WI38 (cell line): ENCODE measurements around the gene TMEM100.

Source experiments
- H3K4me3 ChIP-seq: 2 replicates; pipeline ENCODE4 v1.5.1; 2011; ENCODE audit warnings: low read depth, mild to moderate bottlenecking, control low read depth, low read length
- TF ChIP-seq, protein P1 (sequence below): IDR thresholded peaks from 2 replicates; pipeline ENCODE4 v1.5.1; 2012; ENCODE audit warnings: low read depth, mild to moderate bottlenecking, control low read depth, low read length

TMEM100 gene

DNA sequence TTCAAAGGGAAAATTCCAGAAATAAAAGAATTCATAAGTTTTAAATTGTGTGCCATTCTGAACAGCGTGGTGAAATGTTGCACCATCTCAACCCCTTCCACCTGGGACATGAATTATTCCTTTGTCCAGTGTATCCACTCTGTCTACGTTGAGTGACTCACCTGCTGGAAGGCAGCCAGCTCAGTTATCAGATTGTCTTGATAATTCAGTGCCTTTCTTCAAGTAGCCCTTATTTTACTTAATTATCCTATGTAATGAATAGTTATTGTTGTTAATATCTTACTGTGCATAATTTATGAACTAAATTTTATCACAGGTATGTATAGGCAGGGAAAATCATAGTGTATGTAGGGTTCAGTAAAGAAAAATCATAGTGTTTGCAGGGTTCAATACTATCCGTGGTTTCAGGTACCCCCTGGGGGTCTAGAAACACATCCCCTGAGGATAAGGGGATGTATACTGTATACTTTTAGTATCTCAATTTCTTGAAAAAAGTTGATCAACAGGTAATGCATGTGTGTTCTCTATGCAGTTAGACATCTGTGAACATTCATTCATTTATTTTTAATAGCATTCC, 20.5 kb upstream of the TMEM100 start:
- H3K4me3 ChIP-seq, result no peak overlapping the region
- TF ChIP-seq, protein P1, sequence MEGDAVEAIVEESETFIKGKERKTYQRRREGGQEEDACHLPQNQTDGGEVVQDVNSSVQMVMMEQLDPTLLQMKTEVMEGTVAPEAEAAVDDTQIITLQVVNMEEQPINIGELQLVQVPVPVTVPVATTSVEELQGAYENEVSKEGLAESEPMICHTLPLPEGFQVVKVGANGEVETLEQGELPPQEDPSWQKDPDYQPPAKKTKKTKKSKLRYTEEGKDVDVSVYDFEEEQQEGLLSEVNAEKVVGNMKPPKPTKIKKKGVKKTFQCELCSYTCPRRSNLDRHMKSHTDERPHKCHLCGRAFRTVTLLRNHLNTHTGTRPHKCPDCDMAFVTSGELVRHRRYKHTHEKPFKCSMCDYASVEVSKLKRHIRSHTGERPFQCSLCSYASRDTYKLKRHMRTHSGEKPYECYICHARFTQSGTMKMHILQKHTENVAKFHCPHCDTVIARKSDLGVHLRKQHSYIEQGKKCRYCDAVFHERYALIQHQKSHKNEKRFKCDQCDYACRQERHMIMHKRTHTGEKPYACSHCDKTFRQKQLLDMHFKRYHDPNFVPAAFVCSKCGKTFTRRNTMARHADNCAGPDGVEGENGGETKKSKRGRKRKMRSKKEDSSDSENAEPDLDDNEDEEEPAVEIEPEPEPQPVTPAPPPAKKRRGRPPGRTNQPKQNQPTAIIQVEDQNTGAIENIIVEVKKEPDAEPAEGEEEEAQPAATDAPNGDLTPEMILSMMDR, result no peak

DNA sequence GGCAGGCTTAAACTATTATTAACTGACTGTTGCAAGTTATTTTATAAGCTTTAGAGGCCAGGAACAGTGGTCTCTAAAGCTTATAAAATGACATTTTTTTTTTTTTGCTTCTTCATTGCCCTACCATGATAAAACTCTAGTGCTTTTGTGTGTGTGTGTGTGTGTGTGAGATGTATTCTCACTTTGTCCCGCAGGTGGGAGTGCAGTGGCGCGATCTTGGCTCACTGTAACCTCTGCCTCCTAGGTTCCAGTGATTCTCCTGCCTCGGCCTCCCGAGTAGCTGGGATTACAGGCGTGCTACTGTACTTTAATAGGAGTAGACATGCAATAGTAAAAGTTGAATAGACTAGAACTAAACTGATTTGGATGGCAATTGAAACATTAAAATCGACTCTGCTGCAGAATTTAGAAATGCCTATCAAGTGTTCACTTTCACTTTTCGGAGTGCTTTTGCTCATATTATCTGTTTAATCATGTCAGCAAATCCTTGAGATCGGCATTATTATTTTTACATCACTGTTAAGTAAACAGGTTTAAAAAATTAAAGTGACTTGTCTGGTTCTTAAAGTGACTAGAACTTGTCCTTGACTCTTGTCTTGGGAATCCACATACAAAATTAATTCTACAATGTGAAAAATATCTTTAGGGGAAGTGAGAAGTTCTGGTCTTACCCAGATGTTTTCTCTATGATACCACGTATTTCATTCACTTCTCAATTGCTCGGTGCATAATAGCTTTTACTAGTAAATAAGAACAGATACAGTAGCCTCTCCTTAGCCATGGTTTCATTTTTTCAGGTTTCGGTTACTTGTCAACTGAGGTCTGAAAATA, 19.8 kb upstream of the TMEM100 start:
- H3K4me3 ChIP-seq, result no peak overlapping the region

DNA sequence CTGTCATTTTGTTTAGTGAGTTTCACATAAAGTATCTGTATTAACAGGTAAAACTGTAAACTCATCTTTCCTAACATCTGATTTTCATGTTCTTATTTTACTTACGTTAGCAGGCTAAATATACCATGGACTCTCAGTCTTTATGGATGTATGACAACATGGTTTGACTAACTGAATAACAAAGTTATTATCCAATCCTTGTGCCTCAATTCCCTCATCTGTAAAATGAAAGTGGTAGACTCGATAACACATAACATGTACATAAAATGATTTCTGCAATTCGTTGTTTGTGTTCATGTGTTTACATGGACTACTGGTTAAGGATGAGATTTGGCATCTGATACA, 18.7 kb upstream of the TMEM100 start:
- H3K4me3 ChIP-seq, result no peak overlapping the region
- TF ChIP-seq, protein P1, result no peak

More for the DNA sequence above, 19.8 kb upstream of the TMEM100 start:
- TF ChIP-seq, protein P1, result no peak

DNA sequence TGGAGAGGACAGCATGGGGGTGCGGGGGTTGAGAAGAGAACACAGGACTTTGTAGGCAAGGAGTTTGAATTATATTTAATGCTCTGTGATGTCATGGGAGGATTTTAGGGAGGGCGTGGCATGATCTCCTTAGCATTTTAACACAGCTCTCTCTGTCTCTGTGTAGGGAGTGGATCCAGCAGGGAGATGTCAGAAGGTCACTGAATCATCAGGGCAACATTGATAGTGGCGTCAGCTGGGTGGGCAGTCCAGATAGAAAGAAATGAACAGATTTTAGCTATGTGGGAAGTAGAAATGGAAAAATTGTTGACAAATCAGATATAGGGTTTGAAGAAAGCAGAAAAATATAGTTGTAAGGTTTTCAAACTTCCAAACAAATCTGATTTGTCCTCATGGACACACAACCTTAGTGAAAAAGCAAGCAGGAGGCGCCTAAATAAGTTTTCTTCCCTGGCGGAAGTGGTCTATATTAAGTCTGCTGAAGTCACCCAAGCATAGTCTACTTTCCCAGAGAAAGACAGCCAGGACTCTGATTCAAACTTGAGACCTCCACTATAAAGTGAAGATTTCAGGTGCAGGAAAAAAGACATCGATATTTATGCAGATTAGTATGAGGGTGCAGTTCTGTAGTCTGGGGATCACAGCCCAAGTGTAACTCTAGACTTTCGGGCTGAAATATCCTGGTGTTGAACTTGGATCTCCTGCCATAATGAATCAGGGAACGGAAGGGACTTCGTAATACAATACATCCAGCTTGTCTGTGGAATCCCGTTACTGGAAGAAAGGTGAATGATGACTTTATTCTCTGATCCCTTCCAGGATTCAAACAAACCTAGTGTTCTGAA, 18.1 kb upstream of the TMEM100 start:
- H3K4me3 ChIP-seq, result no peak overlapping the region
- TF ChIP-seq, protein P1, result no peak

DNA sequence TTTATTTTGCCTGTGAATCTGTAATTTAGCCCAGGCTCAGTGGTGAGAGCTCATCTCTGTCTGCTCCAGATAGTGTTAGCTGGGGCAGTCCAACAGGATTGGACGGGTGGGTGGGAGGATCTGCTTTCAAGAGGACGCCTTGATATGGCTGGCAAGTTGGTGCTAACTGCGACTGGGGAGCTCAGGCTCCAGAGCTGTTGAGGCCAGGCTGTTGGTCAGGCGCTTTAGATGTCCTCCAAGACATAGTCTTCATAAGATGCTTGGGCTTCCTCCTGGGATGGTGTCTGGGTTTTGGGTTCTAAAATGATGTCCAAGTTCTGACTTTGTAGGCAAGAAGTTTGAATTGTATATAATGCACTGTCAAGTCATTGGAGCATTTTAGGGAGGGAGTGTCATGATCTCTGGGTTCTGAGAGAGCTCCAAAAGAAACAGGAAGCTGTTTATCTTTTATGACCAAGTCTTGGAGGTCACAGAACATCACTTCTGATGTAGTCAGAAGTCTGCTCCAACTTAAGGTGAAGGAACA, 15.4 kb upstream of the TMEM100 start:
- TF ChIP-seq, protein P1, result no peak
- H3K4me3 ChIP-seq, result no peak overlapping the region

DNA sequence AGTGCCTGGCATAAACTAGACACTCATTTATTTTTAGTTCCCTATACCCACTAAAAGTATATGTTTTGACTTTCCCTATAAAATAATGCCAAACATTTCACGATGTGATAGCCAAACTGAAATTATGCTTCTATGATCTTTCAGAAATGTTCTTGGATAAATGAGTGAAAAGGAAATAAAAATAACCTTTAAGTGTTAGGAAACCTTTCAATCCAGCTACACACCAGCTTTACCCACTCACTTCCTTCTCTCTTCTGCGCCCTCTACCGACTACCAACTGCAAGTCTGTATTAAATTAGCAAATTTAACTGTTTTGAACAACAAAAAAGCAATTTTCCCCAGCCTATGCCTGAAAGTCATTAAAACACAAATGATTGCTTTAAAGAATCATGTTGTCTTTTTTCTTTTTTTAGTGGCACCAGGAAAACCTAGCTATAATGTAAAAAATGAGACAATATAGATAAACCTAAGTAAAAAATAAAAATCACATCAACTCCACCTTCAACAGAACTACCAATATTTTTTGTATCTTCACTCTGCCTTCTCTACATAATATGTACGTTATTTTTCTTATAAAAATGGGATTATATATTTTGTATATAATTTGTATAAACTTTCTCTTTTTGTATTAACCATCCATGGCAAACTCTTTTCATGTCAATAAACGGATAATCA, 13.2 kb upstream of the TMEM100 start:
- TF ChIP-seq, protein P1, result peak; percentile 69
- no peak overlapping the region for H3K4me3 ChIP-seq
